ENCODE data around the gene MLLT3. TPM values are rescaled to one million over a fixed set of nuclear protein-coding genes. Genes with fewer than 3 reads are reported as not detected.

The MLLT3 gene
- total RNA-seq, 1 experiment from 2014 or later: 24.2 TPM

- no peaks in the 10 kb centered on the region for H3K27me3 ChIP-seq (replicated peaks; ENCODE audit: insufficient read depth, low read depth, low read length, poor library complexity)
- no peaks in the 10 kb centered on the region for H3K36me3 ChIP-seq (ENCODE audit: insufficient read depth, low read length, poor library complexity, severe bottlenecking)
- BruUV-seq (replicated peaks): no TSS peak
- ChIA-PET POLR2A (ENCODE audit: low non-redundant PET) (no interaction called here), CTCF (no interaction called here)
- TF ChIP-seq EZH2 (IDR thresholded peaks at IDR 0.05; ENCODE audit: borderline replicate concordance, low read depth, low read length, poor library complexity, severe bottlenecking): no peak
- no peak overlapping the region for H3K27ac ChIP-seq (ENCODE audit: low read depth, low read length, poor library complexity, severe bottlenecking)
- H3K9me3 ChIP-seq (ENCODE audit: low read depth, low read length, poor library complexity, severe bottlenecking): no peaks in the 10 kb centered on the region
- peaks cover 16% of the 10 kb centered on the region for H3K4me1 ChIP-seq (ENCODE audit: insufficient read depth, low read length, poor library complexity, severe bottlenecking)
- intact Hi-C loops (cut with micrococcal nuclease; ENCODE audit: unreplicated experiment): no loop called here
- no peak overlapping the region for H3K4me3 ChIP-seq (ENCODE audit: low read depth, low read length, poor library complexity, severe bottlenecking)
- DNase-seq (ENCODE audit: low spot score): peak; percentile 32
Measured at GRCh38 chr9:20618361-20618802, 3.9 kb downstream of the MLLT3 start.

GRCh38 chr9:20616808-20617207 lies 5.5 kb downstream of the MLLT3 start:
- intact Hi-C loops (cut with micrococcal nuclease; ENCODE audit: unreplicated experiment): no loop called here
- no peak for DNase-seq (ENCODE audit: low spot score)
- no TSS peak for BruUV-seq (replicated peaks)
- ChIA-PET CTCF (no interaction called here), POLR2A (ENCODE audit: low non-redundant PET) (no interaction called here)
- H3K4me3 ChIP-seq (ENCODE audit: low read depth, low read length, poor library complexity, severe bottlenecking): no peak overlapping the region
- no peak overlapping the region for H3K27ac ChIP-seq (ENCODE audit: low read depth, low read length, poor library complexity, severe bottlenecking)
- peaks cover 21% of the 10 kb centered on the region for H3K4me1 ChIP-seq (ENCODE audit: insufficient read depth, low read length, poor library complexity, severe bottlenecking)
- H3K36me3 ChIP-seq (ENCODE audit: insufficient read depth, low read length, poor library complexity, severe bottlenecking): no peaks in the 10 kb centered on the region
- H3K27me3 ChIP-seq (replicated peaks; ENCODE audit: insufficient read depth, low read depth, low read length, poor library complexity): no peaks in the 10 kb centered on the region
- TF ChIP-seq EZH2 (IDR thresholded peaks at IDR 0.05; ENCODE audit: borderline replicate concordance, low read depth, low read length, poor library complexity, severe bottlenecking) (no peak), CTCF (conservative IDR thresholded peaks at IDR 0.05; ENCODE audit: low read depth, low read length) (no peak)
- H3K9me3 ChIP-seq (ENCODE audit: low read depth, low read length, poor library complexity, severe bottlenecking): no peaks in the 10 kb centered on the region

GRCh38 chr9:20614602-20615216 lies 7.6 kb downstream of the MLLT3 start:
- BruUV-seq (replicated peaks): no TSS peak
- Histone ChIP-seq H3K9me3 (ENCODE audit: low read depth, low read length, poor library complexity, severe bottlenecking) (no peaks in the 10 kb centered on the region), H3K4me3 (ENCODE audit: low read depth, low read length, poor library complexity, severe bottlenecking) (no peak overlapping the region), H3K27me3 (replicated peaks; ENCODE audit: insufficient read depth, low read depth, low read length, poor library complexity) (no peaks in the 10 kb centered on the region), H3K4me1 (ENCODE audit: insufficient read depth, low read length, poor library complexity, severe bottlenecking) (peaks cover 29% of the 10 kb centered on the region), H3K36me3 (ENCODE audit: insufficient read depth, low read length, poor library complexity, severe bottlenecking) (no peaks in the 10 kb centered on the region), H3K27ac (ENCODE audit: low read depth, low read length, poor library complexity, severe bottlenecking) (no peak overlapping the region)
- ChIA-PET POLR2A (ENCODE audit: low non-redundant PET) (no interaction called here), CTCF (no interaction called here)
- TF ChIP-seq CTCF (conservative IDR thresholded peaks at IDR 0.05; ENCODE audit: low read depth, low read length): no peak
- no peak for TF ChIP-seq EZH2 (IDR thresholded peaks at IDR 0.05; ENCODE audit: borderline replicate concordance, low read depth, low read length, poor library complexity, severe bottlenecking)
- intact Hi-C loops (cut with micrococcal nuclease; ENCODE audit: unreplicated experiment): no loop called here
- no peak for DNase-seq (ENCODE audit: low spot score)

GRCh38 chr9:20611691-20612287 lies 10.5 kb downstream of the MLLT3 start:
- Histone ChIP-seq H3K27ac (ENCODE audit: low read depth, low read length, poor library complexity, severe bottlenecking) (no peak overlapping the region), H3K9me3 (ENCODE audit: low read depth, low read length, poor library complexity, severe bottlenecking) (no peaks in the 10 kb centered on the region), H3K36me3 (ENCODE audit: insufficient read depth, low read length, poor library complexity, severe bottlenecking) (no peaks in the 10 kb centered on the region), H3K4me3 (ENCODE audit: low read depth, low read length, poor library complexity, severe bottlenecking) (no peak overlapping the region), H3K4me1 (ENCODE audit: insufficient read depth, low read length, poor library complexity, severe bottlenecking) (peaks cover 27% of the 10 kb centered on the region), H3K27me3 (replicated peaks; ENCODE audit: insufficient read depth, low read depth, low read length, poor library complexity) (no peaks in the 10 kb centered on the region)
- ChIA-PET POLR2A (ENCODE audit: low non-redundant PET) (no interaction called here), CTCF (no interaction called here)
- intact Hi-C loops (cut with micrococcal nuclease; ENCODE audit: unreplicated experiment): no loop called here
- TF ChIP-seq EZH2 (IDR thresholded peaks at IDR 0.05; ENCODE audit: borderline replicate concordance, low read depth, low read length, poor library complexity, severe bottlenecking): no peak
- TF ChIP-seq CTCF (conservative IDR thresholded peaks at IDR 0.05; ENCODE audit: low read depth, low read length): peak; percentile 39
- peak; percentile 33 for DNase-seq (ENCODE audit: low spot score)
- BruUV-seq (replicated peaks): no TSS peak
